Fibroblast of lung (primary cell): ENCODE measurements around the gene PDLIM7. TPM values are rescaled to one million over a fixed set of nuclear protein-coding genes. Genes with fewer than 3 reads are reported as not detected.

Experiments
- DNase-seq, 2 donors: peaks; one replicate each; pipeline versions ENCODE4 v3.0.0 to v3.0.0-alpha.2; 2010; ENCODE audit warnings: low read depth in 2 of 2
- H2AFZ ChIP-seq: 2 replicates; pipeline ENCODE4 v1.5.1; 2012; ENCODE audit warnings: low read length, control low read depth, inconsistent platforms
- H3K27ac ChIP-seq: 2 replicates; pipeline ENCODE4 v1.5.1; 2011; ENCODE audit warnings: low read length, control low read depth; ENCODE audit not compliant: insufficient read depth
- H3K27me3 ChIP-seq: 2 replicates; pipeline ENCODE4 v1.5.1; 2011; ENCODE audit warnings: mild to moderate bottlenecking, low read length; ENCODE audit not compliant: control insufficient read depth, insufficient read depth
- H3K36me3 ChIP-seq: 2 replicates; pipeline ENCODE4 v1.5.1; 2011; ENCODE audit warnings: low read length; ENCODE audit not compliant: control insufficient read depth, insufficient read depth
- H3K4me1 ChIP-seq: 2 replicates; pipeline ENCODE4 v1.5.1; 2011; ENCODE audit warnings: low read length; ENCODE audit not compliant: control insufficient read depth, insufficient read depth; ENCODE audit errors: extremely low read depth
- H3K4me2 ChIP-seq: 2 replicates; pipeline ENCODE4 v1.5.1; 2011; ENCODE audit warnings: low read length, control low read depth; ENCODE audit not compliant: insufficient read depth; ENCODE audit errors: extremely low read depth
- H3K4me3 ChIP-seq, 4 experiments: fragments of 200-600 bp in 1 of 4; sonication (generic) in 1 of 4; replicated peaks in 1 of 4; 2 replicates each; pipeline ENCODE4 v1.5.1; 2011 to 2016; ENCODE audit warnings: low read length in 4 of 4, low read depth in 3 of 4, mild to moderate bottlenecking in 3 of 4, control low read depth in 2 of 4, inconsistent platforms in 1 of 4, mixed read lengths in 1 of 4; ENCODE audit not compliant: insufficient read depth in 1 of 4; ENCODE audit errors: control extremely low read depth in 1 of 4
- H3K79me2 ChIP-seq: 2 replicates; pipeline ENCODE4 v1.5.1; 2012; ENCODE audit warnings: mild to moderate bottlenecking, low read length, inconsistent platforms; ENCODE audit not compliant: control insufficient read depth, insufficient read depth
- H3K9ac ChIP-seq: 2 replicates; pipeline ENCODE4 v1.5.1; 2011; ENCODE audit warnings: mild to moderate bottlenecking, low read length, control low read depth; ENCODE audit not compliant: insufficient read depth
- H3K9me3 ChIP-seq: 2 replicates; pipeline ENCODE4 v1.5.1; 2012; ENCODE audit warnings: low read depth, low read length; ENCODE audit not compliant: control insufficient read depth, insufficient read depth
- H4K20me1 ChIP-seq: 2 replicates; pipeline ENCODE4 v1.5.1; 2011; ENCODE audit warnings: low read length; ENCODE audit not compliant: control insufficient read depth, insufficient read depth; ENCODE audit errors: extremely low read depth
- CTCF ChIP-seq, 2 donors: IDR thresholded peaks in 1 of 2; conservative IDR thresholded peaks in 1 of 2; 1 replicate in 1 of 2; 2 replicates in 1 of 2; pipeline ENCODE4 v1.5.1; 2011 to 2012; ENCODE audit warnings: low read length in 2 of 2, control low read depth in 1 of 2, inconsistent platforms in 1 of 2, low read depth in 1 of 2, mild to moderate bottlenecking in 1 of 2
- EZH2 ChIP-seq: IDR thresholded peaks from 2 replicates; pipeline ENCODE4 v1.5.1; 2012; ENCODE audit warnings: low read length, control low read depth, mild to moderate bottlenecking; ENCODE audit errors: missing control alignments
- polyA plus RNA-seq, 2 donors: library from polyadenylated mRNA; depleted of rRNA in 1 of 2; stranded (reverse) in 1 of 2; unstranded in 1 of 2; fragments of >200 nt; gene quantifications; 2 replicates each; pipeline ENCODE4 v1.2.1, GENCODE V29; 2011 to 2012; ENCODE audit warnings: missing spikeins in 1 of 2
- total RNA-seq: library from RNA; depleted of rRNA; stranded (reverse); fragments of >200 nt; gene quantifications from 2 replicates; pipeline ENCODE4 v1.2.1, GENCODE V29; 2014

Gene PDLIM7
- total and polyA plus RNA-seq, 2 donors (not counting 1 experiment from before 2014, with no cell fraction given), result 65.2 to 245 TPM

DNA sequence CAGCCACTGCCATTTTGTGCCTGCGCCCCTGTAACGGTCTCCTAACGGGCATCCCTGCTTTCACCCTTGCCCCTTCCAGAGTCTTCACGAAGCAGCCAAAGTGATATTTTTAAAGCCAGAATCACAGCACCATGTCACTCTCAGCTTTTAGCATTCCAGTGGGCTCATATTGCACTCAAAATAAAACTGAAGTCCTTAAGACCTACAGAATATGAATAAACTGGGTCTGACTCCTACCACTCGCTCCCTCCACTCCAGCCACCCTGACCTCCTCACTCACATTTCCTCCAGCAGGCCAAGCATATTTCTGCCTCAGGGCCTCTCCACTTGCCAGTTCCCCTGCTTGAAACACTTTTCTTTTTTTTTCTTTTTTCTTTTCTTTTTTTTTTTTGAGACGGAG is 2.4 kb upstream of the PDLIM7 start:
- Histone ChIP-seq H3K36me3 (peaks cover 11% of the 10 kb centered on the region), H3K9ac (no peak overlapping the region), H4K20me1 (no peaks in the 10 kb centered on the region), H3K4me3 (no peak overlapping the region), H3K4me2 (no peak overlapping the region), H3K27me3 (no peaks in the 10 kb centered on the region), H3K27ac (no peak overlapping the region), H3K4me1 (peaks cover 28% of the 10 kb centered on the region), H2AFZ (no peak overlapping the region), H3K9me3 (no peaks in the 10 kb centered on the region), H3K79me2 (peaks cover 13% of the 10 kb centered on the region)
- no peak for TF ChIP-seq EZH2
- TF ChIP-seq CTCF (conservative IDR thresholded peaks at IDR 0.05 in 1 of 2, IDR thresholded peaks at IDR 0.05 in 1 of 2; ENCODE audit: low read depth in 1 of 2, low read length in 2 of 2), result no peak
- no peak for DNase-seq

DNA sequence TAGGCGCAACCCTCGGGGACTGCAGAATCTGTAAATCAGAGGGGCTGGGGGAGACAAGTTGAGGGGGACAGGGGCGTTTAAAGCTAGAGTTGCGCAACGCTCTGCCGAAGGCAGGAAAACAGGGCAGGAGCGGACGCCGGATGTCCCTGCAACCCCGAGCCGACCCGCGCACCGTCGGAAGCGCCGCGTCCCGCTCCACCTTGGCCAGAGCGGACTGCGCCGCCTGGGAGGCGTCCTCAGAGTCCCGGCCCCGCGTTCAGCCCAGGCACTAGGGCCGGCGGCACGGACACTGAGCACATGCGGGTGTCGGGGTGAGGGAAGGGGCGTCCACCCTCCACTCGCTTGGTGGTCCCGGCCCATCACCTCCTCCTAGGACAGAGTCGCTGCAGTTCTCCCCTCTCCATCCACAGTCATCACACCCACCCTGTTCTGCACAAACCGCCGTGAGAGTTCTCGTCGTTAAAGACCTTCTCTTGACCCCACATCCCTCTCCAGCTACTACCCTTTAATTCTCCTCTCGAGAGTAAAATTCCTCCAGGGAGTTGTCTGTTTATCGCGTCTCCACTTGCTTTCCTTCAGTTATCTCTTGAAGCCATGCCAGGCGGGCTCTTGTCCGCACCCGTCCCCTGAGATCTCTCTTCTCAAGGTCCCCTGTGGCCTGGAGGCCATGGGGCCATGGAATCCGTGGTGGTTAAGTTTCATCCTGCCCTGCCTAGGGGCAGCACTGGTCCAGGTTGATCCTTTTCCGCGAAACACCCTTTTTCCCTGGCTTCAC is 796 bp upstream of the PDLIM7 start:
- no peak for DNase-seq
- H2AFZ ChIP-seq, result peak overlapping the region; percentile 5
- peak overlapping the region; percentile 69 for H3K4me2 ChIP-seq
- no peaks in the 10 kb centered on the region for H3K9me3 ChIP-seq
- H3K4me3 ChIP-seq, result peak overlapping the region; percentile 30 to 79 (median 49)
- H4K20me1 ChIP-seq, result no peaks in the 10 kb centered on the region
- H3K4me1 ChIP-seq, result peaks cover 41% of the 10 kb centered on the region
- H3K27me3 ChIP-seq, result no peaks in the 10 kb centered on the region
- H3K27ac ChIP-seq, result peak overlapping the region; percentile 45
- peak overlapping the region; percentile 46 for H3K9ac ChIP-seq
- TF ChIP-seq EZH2 (no peak), CTCF (conservative IDR thresholded peaks at IDR 0.05 in 1 of 2, IDR thresholded peaks at IDR 0.05 in 1 of 2; ENCODE audit: low read depth in 1 of 2, low read length in 2 of 2) (no peak)
- H3K36me3 ChIP-seq, result peaks cover 21% of the 10 kb centered on the region
- peaks cover 24% of the 10 kb centered on the region for H3K79me2 ChIP-seq

DNA sequence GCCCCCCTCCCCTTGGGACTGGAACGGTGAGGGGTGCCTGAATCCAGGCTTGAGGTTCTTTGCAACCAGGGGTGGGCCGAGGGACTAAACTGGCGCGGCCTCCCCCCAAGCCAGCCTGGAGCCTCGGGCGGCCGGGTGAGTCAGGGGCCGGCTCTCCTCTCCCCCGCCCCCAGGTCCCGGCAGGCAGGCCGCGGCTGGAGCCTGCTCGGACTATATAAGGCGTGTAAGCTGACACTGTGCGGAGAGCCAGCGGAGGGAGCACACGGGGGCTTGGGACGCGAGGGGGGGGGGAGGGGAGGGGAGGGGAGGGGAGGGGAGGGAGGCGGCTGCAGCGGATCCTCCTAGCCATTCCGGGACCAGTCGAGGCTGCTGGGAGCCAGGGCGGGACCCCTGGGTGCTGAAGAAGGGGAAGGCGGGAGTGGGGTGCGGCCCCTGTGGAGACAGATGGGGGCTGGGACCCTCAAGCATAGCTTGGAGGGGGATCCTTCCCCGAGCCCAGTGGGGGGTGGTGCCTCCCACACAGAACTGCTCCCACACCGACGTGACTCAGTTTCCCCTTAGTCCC is 595 bp downstream of the PDLIM7 start:
- H3K36me3 ChIP-seq, result peaks cover 34% of the 10 kb centered on the region
- H2AFZ ChIP-seq, result no peak overlapping the region
- H3K4me2 ChIP-seq, result peak overlapping the region; percentile 93
- no peaks in the 10 kb centered on the region for H3K9me3 ChIP-seq
- peak overlapping the region; percentile 86 for H3K9ac ChIP-seq
- H3K4me1 ChIP-seq, result peaks cover 46% of the 10 kb centered on the region
- no peak for TF ChIP-seq EZH2
- TF ChIP-seq CTCF (conservative IDR thresholded peaks at IDR 0.05 in 1 of 2, IDR thresholded peaks at IDR 0.05 in 1 of 2; ENCODE audit: low read depth in 1 of 2, low read length in 2 of 2), result no peak
- no peaks in the 10 kb centered on the region for H3K27me3 ChIP-seq
- no peaks in the 10 kb centered on the region for H4K20me1 ChIP-seq
- peaks cover 38% of the 10 kb centered on the region for H3K79me2 ChIP-seq
- peak overlapping the region; percentile 93 for H3K27ac ChIP-seq
- peak overlapping the region; percentile 70 to 93 (median 80) for H3K4me3 ChIP-seq
- DNase-seq, result peak; percentile 95 to 96
